COR-L47 (cell line): ENCODE measurements around the gene RNF157.
"Not testable (repeated sequence)": the region's sequence is repeated elsewhere in the genome, so short reads cannot be mapped to it uniquely, and the experiment has no call there.

Source experiments
- DNase-seq: peaks from one replicate; lab custom pipeline; 2025; lab: John Stamatoyannopoulos, UW

Gene RNF157

GRCh38 chr17:76232342-76232741, 8.0 kb downstream of the RNF157 start:
- DNase-seq: no peak

- not testable (repeated sequence) for DNase-seq
Observed at GRCh38 chr17:76226749-76227148, 13.5 kb downstream of the RNF157 start.

- not testable (repeated sequence) for DNase-seq
Observed at GRCh38 chr17:76225373-76226086, 14.8 kb downstream of the RNF157 start.

GRCh38 chr17:76223802-76224201, 16.5 kb downstream of the RNF157 start:
- no peak for DNase-seq

DNA sequence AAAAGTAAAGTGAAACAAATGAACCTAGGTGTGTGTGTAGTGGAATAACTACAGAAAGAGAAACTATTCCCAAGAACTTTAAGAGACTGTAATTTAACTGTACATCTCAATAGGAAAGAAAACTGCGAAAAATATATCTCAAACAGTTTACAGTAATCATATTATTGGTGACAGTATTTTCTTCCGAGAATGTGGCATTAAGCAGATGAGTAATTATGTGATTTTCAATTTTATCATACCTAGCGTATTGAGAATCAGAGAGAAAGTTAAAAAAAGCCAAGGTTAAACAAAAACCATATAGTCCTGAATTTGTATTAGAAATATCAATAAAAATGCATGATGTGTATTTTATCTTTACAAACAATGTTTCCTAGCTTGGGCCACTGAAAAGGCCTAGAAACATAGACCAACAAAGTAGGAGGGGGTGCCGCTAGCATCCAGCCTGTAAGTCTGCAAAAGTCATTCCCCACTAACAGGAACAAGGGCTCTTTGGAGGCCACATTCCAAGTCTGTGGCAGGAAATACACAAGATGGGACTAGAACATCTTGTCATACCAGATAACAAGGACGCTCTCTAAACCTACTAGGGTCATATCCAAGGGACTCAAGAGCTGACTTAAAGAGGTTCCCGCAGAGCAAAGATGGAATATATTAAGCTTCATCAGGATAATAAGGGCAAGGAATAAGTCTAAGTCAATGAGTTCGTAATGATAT, 20.5 kb downstream of the RNF157 start:
- DNase-seq: no peak

DNA sequence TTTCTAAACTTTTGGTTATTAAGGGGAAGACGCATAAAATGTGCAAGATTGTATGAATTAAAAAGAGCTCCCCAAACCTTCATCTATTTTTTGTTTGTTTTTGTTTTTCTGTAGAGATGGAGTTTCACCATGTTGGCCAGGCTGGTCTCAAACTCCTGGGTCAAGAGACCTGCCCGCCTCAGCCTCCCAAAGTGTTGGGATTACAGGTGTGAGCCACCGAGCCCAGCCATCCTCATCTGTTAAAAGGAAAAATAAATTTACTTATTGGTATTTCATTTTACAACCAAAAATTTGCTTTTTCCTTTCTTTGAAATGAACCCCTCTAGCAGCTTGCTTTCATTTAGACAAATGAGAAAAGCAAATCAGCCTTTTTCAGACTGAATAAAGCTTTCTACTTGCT, 23.2 kb downstream of the RNF157 start:
- DNase-seq: no peak

GRCh38 chr17:76213491-76213890, 26.8 kb downstream of the RNF157 start:
- DNase-seq: no peak

- no peak for DNase-seq
Observed at GRCh38 chr17:76208120-76208519, 32.2 kb downstream of the RNF157 start.

- DNase-seq: no peak
Observed at GRCh38 chr17:76207275-76208059, 32.8 kb downstream of the RNF157 start.

- DNase-seq: not testable (repeated sequence)
Observed at GRCh38 chr17:76205542-76206144, 34.6 kb downstream of the RNF157 start.

- DNase-seq: no peak
Observed at GRCh38 chr17:76204277-76204676, 36.0 kb downstream of the RNF157 start.

DNA sequence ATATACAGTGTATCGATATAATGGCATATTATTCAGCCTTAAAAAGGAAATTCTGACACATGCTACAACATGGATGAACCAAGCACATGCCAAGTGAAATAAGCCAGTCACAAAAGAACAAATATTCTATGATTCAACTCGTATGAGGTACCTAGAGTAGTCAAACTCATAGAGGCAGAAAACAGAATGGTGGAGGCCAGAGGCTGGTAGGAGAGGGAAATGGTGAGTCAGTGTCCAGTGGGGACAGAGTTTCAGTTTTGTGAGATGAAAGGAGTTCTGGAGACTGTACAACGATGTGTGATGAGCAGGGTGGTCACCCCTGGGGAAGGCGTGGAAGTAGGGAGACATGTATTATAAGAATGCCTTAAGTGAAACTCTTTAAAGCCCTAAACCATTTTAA, 39.9 kb downstream of the RNF157 start:
- DNase-seq: no peak

GRCh38 chr17:76199469-76199868, 40.8 kb downstream of the RNF157 start:
- no peak for DNase-seq

DNA sequence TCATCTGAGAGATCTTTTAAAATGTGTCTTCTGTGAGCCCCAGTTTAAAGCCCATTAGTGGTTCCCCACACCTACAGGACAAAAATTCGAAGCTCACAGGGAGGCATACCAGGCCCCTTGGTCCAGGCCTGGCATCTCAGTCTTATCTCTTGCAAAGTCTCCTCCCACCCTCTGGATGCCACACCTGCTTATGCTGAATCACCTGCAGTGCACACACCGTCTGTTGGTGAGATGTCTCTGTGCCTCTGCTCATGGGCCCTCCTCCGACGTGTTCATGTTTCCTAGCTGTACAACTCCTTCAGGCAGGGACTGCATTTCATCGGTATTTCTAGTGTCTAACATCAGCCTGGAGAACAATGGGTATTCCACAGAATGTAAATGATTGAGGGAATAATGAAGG, 41.6 kb downstream of the RNF157 start:
- DNase-seq: no peak

GRCh38 chr17:76197911-76198310, 42.4 kb downstream of the RNF157 start:
- no peak for DNase-seq

DNA sequence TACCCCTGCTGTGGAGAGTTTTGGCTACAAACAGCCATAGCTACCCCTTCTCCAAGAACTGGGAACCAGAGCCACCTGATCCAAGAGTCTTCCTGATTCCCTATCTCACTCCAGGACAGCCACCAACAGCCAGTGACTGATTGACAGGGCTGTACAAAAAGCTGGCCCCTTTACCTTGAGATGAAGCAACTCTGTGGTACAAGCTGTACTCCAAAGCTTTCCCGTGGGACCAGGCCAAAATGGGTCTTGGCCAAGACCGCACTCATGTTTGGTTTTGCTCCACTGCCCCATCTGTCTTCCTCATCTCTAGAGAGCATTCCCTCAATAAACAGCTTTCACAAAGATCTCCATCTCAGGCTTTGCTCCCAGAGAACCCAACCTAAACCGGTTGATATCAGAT, 43.6 kb downstream of the RNF157 start:
- no peak for DNase-seq

DNA sequence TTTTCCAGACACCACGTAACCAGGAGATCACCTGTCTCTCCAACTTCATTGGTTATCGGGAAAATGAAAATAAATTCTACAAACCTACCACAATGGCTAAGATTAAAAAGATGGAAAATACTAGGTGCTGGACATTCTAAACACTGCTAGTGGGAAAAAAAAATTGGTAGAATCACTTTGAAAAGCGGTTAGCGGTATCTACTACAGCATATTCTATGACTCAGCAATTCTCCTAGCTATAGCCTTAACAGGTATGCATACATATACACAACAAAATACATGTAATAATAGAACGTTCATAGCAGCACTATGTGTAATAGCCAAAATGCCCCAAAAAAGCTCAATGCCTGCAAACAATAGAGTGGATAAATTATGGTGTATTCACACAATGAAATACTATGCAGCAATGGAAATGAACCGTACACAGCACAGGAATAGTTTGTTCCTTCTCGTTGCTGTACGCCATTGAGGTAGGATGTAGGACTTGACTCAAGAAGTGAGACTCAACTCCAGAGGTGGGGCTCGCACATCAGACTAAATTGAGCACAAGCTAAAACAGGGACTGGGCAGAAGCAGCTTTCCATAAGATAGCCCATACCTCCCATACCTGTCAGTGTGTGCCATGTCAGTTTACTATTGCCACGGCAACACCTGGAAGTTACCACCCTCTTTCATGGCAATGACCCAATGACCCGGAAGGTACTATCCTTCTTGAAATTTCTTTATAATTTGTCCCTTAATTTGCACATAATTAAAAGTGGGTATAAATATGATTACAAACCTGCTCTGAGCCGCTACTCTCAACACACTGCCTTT, 44.8 kb downstream of the RNF157 start:
- DNase-seq: no peak

DNA sequence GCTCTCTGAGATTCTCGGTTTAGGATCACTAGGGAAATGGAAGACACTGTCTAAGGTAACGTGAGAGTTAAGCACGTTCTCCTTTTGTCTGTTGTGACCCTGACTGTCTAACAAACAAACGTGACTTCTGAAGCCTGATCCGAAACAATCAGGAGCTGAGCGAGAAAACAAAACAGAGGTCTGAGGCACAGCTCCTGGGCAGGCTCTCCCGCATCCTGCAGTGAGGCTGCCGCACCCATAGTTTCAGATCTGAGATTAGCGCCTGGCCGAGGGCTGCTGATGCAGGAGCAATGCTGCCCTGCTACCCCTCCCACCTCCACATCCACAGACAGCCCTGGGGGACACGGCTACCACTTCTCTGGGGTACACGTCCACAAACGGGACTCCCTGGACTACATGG, 46.7 kb downstream of the RNF157 start:
- DNase-seq: peak; percentile 10

DNA sequence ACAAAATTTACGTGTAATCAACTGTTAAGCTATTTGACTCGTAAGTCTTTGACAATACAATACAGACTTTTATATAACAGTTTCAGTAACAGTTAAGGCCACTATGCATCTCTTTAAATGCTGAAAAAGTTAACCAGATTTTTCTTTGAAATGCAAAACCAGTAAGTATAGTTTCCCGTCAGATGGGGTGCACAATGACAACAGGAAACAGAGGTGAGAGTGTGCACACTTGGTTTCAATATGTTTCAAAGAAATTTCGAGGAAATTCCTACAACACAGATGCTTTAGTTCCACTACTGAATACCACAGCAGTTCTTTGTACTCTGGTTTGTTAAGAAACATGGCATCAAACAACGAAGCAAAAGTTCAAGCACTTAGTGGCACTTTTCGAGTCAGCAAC, 48.4 kb downstream of the RNF157 start:
- DNase-seq: no peak

DNA sequence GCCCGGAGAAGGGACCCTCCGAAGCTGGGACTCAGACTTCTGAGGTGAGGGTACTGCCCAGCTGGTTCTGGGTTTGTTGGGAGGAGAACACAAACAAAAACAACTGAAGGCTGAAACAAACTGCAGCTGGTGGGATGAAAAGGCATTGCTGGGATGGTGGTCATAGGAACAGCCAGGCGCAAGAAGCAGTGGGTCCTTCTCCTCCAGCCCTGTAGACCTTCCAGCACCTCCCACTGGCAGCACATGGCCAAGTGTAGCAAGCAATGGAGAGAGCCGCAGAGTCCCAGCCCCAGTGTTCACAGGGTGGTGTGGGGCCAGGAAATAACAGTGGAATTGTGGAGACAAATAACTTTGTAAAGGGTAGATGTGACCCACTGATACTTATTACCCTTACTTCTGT, 50.6 kb downstream of the RNF157 start:
- no peak for DNase-seq

- DNase-seq: no peak
Observed at GRCh38 chr17:76189247-76189646, 51.0 kb downstream of the RNF157 start.
